GM12875 (cell line): ENCODE results near the gene KLHL2.

Experiments
- H3K4me3 ChIP-seq: one replicate; pipeline ENCODE4 v1.5.1; 2011; ENCODE audit warnings: low read depth, low read length, control low read depth
- CTCF ChIP-seq: IDR thresholded peaks from 2 replicates; pipeline ENCODE4 v1.5.1; 2011; ENCODE audit warnings: low read depth, mild to moderate bottlenecking, control low read depth, inconsistent platforms, low read length, moderate library complexity, borderline replicate concordance; ENCODE audit not compliant: insufficient read depth

The KLHL2 gene

DNA sequence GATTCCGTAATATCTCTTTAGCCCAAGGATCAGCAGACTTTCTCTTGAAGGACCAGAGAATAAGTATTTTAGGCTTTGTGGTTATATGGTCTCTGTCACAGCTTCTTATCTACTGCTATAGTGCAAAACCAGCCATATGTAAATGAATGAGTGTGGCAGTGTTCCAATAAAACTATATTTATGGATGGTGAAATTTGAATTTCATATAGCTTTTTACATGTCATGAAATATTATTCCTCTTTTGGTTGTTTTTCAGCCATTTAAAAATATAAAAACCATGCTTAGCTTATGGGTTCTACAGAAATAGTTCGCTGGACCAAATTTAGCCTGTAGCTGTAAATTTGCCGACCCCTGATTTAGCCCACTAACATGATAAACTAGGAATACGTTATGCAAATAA lies 102.1 kb downstream of the KLHL2 start:
- H3K4me3 ChIP-seq = no peak overlapping the region
- no peak for TF ChIP-seq CTCF

DNA sequence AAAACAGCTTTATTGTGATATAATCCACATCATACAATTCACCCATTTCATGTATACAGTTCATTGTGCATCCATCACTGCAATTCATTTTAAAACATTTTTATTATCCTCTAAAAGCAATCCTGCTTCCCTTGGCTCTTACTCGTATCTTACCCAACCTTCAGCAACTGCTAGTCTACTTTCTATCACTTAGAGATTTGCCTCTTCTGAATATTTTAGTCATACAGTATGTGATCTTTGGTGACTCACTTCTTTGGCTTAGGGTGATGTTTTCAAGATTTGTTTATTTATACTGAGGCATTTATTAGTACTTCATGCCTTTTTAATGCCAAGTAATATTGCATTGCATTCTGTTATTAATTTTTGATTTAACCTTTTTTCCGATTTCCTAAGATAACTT lies 105.1 kb downstream of the KLHL2 start:
- no peak for TF ChIP-seq CTCF
- H3K4me3 ChIP-seq = no peak overlapping the region

DNA sequence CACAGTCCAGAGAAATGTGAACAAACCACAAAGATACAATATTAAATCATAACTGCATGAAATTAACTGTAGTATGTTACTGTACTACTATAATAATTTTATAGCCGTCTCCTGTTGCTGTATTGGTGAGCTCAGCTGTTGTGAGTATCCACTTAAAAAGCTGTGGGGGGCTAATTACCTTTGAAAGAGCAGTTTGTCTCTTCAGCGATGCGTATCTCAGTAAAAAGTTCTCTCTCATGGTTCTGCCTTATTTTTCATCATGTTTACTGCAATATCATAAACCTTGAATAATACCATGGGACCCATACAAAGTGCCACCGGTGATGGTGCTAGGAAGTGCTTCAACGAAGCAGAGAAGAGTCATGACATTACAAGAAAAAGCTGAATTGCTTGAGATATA lies 111.7 kb downstream of the KLHL2 start:
- TF ChIP-seq CTCF = no peak
- no peak overlapping the region for H3K4me3 ChIP-seq

DNA sequence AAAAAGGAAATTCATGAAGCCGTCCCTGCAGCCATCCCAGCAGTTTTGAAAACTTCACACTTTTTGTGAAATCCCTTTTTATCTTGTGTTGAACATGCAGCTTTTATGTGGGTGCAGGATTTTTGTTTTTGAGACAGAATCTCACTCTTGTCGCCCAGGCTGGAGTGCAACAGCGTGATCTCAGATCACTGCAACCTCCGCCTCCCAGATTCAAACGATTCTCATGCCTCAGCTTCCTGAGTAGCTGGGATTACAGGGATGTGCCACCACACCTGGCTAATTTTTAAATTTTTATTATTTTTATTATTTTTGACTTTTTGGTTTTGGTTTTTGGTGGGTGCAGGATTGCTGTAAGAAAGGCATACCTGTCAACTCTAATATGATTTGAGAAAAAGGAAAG lies 112.1 kb downstream of the KLHL2 start:
- no peak overlapping the region for H3K4me3 ChIP-seq
- no peak for TF ChIP-seq CTCF

DNA sequence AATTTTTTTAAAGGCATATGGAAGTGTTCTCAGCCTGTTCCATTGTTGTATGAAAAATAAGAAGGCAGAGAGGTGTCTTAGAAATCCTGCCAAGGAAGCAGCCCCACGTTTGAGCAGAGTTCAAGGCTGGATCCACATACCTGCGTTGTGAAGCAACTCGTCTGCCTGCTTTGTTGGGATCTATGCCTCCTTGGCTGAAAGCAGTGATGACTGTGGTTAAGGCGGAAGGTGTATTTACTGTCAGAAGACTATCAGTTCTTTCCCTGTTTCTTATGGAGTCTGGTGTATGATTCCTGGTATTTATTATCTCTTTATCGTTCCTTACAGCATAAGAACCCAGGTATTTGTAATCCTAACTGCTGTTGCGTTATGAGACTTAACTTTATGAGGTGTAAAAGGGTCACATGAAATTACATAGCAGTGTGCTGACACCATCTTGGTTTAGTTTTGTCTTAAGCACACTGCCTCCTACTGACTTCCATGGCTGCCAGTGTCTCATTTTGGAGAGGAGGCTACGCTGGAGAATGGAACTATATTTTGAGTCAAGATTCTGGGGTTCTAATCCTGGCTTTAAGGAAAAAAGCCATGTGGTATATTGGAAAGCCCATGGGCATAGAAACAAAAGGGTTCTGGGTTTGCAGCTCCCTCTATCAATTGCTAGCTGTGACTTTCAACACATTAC lies 117.0 kb downstream of the KLHL2 start:
- TF ChIP-seq CTCF = no peak
- H3K4me3 ChIP-seq = no peak overlapping the region

DNA sequence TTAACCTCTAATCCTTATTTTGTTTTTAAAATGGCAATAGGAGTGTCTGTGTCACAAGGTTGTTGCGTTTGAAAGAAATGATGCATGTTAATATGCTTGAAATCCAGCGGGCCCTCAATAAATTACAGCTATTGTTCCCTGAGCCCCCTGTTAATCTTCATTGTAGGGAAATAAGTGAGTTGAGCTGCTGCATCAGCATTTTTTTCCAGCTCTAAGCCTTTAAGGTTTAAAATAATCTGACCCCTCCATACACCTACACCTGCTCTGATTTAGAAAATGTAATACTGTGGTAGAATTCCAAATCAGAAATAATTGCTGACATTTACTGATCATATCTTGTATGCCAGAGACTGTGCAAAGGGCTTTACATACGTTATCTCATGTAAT lies 117.5 kb downstream of the KLHL2 start:
- no peak overlapping the region for H3K4me3 ChIP-seq
- no peak for TF ChIP-seq CTCF

DNA sequence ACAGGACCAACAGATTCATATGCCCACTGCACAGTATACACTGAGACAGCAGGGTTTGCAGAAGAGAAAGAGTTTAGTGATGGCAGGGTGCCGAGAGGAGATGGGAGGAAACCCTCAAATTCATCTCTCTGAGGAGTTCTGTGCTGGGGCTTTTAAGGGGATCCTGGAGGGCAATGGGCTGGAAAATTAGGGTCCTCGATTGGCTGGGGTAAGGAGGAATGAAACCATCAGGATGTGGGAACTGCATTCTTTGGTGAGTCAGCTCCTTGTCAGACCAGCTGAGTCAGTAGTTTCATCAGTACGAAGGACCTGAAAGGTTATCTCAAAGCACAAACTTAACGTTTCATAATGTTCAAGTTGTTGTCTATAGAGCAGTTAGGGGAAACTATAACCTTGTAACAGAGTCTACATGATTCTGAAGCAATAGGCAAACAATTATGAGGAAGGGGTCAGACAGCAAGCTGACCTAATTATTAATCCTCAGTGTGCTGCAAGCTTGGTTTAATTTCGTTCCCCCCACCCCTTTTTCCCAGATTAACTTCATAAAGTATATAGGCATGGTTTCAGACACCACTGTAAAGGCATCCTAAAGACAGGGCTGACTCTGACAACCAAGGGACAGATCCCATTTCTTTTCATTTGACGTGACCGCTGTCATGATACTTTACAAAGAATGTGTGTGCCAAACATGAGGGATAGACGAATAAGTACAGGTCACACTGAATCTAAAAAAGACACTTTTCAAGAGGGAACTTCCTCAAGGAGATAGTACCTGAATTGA lies 118.6 kb downstream of the KLHL2 start:
- no peak overlapping the region for H3K4me3 ChIP-seq
- no peak for TF ChIP-seq CTCF
